Hepatocyte (in vitro differentiated cells): ENCODE data around the gene C14orf119. TPM values are rescaled to one million over a fixed set of nuclear protein-coding genes. Genes with fewer than 3 reads are reported as not detected.
A peak's percentile ranks its signal among the peaks of the same experiment; 100 is the strongest.

ENCODE experiments used
- DNase-seq: peaks from one replicate; pipeline ENCODE4 v3.0.0-alpha.2; 2016; ENCODE audit warnings: low spot score
- H2AFZ ChIP-seq: fragments of 200-600 bp; sonication (generic); 2 replicates; pipeline ENCODE4 v1.6.0; 2016; ENCODE audit warnings: antibody characterized with exemption, mild to moderate bottlenecking
- H3K27ac ChIP-seq: fragments of 200-600 bp; sonication (generic); 2 replicates; pipeline ENCODE4 v1.5.1; 2016; ENCODE audit warnings: mild to moderate bottlenecking
- H3K27me3 ChIP-seq: fragments of 200-600 bp; sonication (generic); 2 replicates; pipeline ENCODE4 v1.6.1; 2016
- H3K36me3 ChIP-seq: fragments of 200-600 bp; sonication (generic); replicated peaks from 2 replicates; pipeline ENCODE4 v1.5.1; 2016; ENCODE audit warnings: low read depth; ENCODE audit not compliant: insufficient read depth
- H3K4me1 ChIP-seq: fragments of 200-600 bp; sonication (generic); 2 replicates; pipeline ENCODE4 v1.5.1; 2016; ENCODE audit warnings: mild to moderate bottlenecking, moderate library complexity; ENCODE audit not compliant: insufficient read depth
- H3K4me2 ChIP-seq: fragments of 200-600 bp; sonication (generic); 2 replicates; pipeline ENCODE4 v1.6.0; 2016
- H3K4me3 ChIP-seq: fragments of 200-600 bp; sonication (generic); 2 replicates; pipeline ENCODE4 v1.5.1; 2016; ENCODE audit warnings: mild to moderate bottlenecking
- H3K79me2 ChIP-seq: fragments of 200-600 bp; sonication (generic); 2 replicates; pipeline ENCODE4 v1.6.0; 2017; ENCODE audit warnings: mild to moderate bottlenecking
- H3K9me2 ChIP-seq: fragments of 200-600 bp; sonication (generic); replicated peaks from 2 replicates; pipeline ENCODE4 v1.6.0; 2017; ENCODE audit warnings: mild to moderate bottlenecking; ENCODE audit not compliant: insufficient read depth
- H3K9me3 ChIP-seq: fragments of 200-600 bp; sonication (generic); 2 replicates; pipeline ENCODE4 v1.5.1; 2016; ENCODE audit warnings: low read depth, mild to moderate bottlenecking
- H4K20me1 ChIP-seq: fragments of 200-600 bp; sonication (generic); 2 replicates; pipeline ENCODE4 v1.6.0; 2016; ENCODE audit warnings: mild to moderate bottlenecking; ENCODE audit not compliant: insufficient read depth, poor library complexity, severe bottlenecking
- CTCF ChIP-seq: fragments of 200-600 bp; sonication (generic); IDR thresholded peaks from 2 replicates; pipeline ENCODE4 v1.5.1; 2016; ENCODE audit warnings: antibody characterized with exemption, mild to moderate bottlenecking; ENCODE audit not compliant: poor library complexity
- EZH2 ChIP-seq: fragments of 200-600 bp; sonication (generic); IDR thresholded peaks from 2 replicates; pipeline ENCODE4 v1.6.1; 2016; ENCODE audit warnings: antibody characterized with exemption, mild to moderate bottlenecking, borderline replicate concordance
- EZH2phosphoT487 ChIP-seq: fragments of 200-600 bp; sonication (generic); IDR thresholded peaks from one replicate; pipeline ENCODE4 v1.6.1; 2018; ENCODE audit warnings: antibody characterized with exemption, mild to moderate bottlenecking, low read depth, moderate library complexity; ENCODE audit not compliant: unreplicated experiment, severe bottlenecking
- WGBS: methylation state at CpG from one replicate; pipeline ENCODE4 v1.1.6; 2016; ENCODE audit warnings: low lambda C conversion rate; ENCODE audit errors: missing lambda C conversion rate; 5-methylcytosine and 5-hydroxymethylcytosine counted together
- polyA plus RNA-seq: library from polyadenylated mRNA; unstranded; fragments of >200 nt; fragmentation: Nextera tagmentation; extraction: Ambion mirVana; gene quantifications from 2 replicates; pipeline ENCODE4 v1.2.1, GENCODE V29; 2016
- total RNA-seq: library from RNA; depleted of rRNA; stranded (reverse); fragments of >200 nt; gene quantifications from 2 replicates; pipeline ENCODE4 v1.2.3, GENCODE V29; 2014

Gene C14orf119
- total and polyA plus RNA-seq, 2 experiments from 2014 or later: 47.7 to 146 TPM

- H3K79me2 ChIP-seq: peaks cover 76% of the 10 kb centered on the region
- H4K20me1 ChIP-seq: peaks cover 35% of the 10 kb centered on the region
- H3K27ac ChIP-seq: no peak overlapping the region
- WGBS: 86% methylated on average over 14 of the region's 14 CpGs
- peaks cover 32% of the 10 kb centered on the region for H3K4me1 ChIP-seq
- no peaks in the 10 kb centered on the region for H3K27me3 ChIP-seq
- H3K4me2 ChIP-seq: peak overlapping the region; percentile 66
- H3K9me2 ChIP-seq: no peaks in the 10 kb centered on the region
- H3K9me3 ChIP-seq: no peaks in the 10 kb centered on the region
- TF ChIP-seq EZH2 (no peak), CTCF (no peak), EZH2phosphoT487 (no peak)
- H3K36me3 ChIP-seq: no peaks in the 10 kb centered on the region
- no peak overlapping the region for H2AFZ ChIP-seq
- H3K4me3 ChIP-seq: no peak overlapping the region
- DNase-seq: no peak
Measured at GRCh38 chr14:23067847-23068788, 27.2 kb upstream of the C14orf119 start.

- no peak overlapping the region for H2AFZ ChIP-seq
- H3K9me2 ChIP-seq: no peaks in the 10 kb centered on the region
- H4K20me1 ChIP-seq: peaks cover 35% of the 10 kb centered on the region
- H3K36me3 ChIP-seq: no peaks in the 10 kb centered on the region
- H3K4me1 ChIP-seq: peaks cover 33% of the 10 kb centered on the region
- H3K9me3 ChIP-seq: no peaks in the 10 kb centered on the region
- TF ChIP-seq EZH2phosphoT487: no peak
- TF ChIP-seq CTCF: peak; percentile 100
- peak overlapping the region; percentile 89 for H3K27ac ChIP-seq
- H3K4me3 ChIP-seq: no peak overlapping the region
- no peaks in the 10 kb centered on the region for H3K27me3 ChIP-seq
- H3K79me2 ChIP-seq: peaks cover 83% of the 10 kb centered on the region
- DNase-seq: peak; percentile 94
- peak overlapping the region; percentile 92 for H3K4me2 ChIP-seq
- 29% methylated on average over 8 of the region's 8 CpGs for WGBS
Measured at GRCh38 chr14:23068789-23069412, 26.4 kb upstream of the C14orf119 start.

- peaks cover 33% of the 10 kb centered on the region for H3K4me1 ChIP-seq
- 65% methylated on average over 4 of the region's 4 CpGs for WGBS
- TF ChIP-seq CTCF (no peak), EZH2phosphoT487 (no peak), EZH2 (no peak)
Measured at GRCh38 chr14:23069413-23069806, 25.9 kb upstream of the C14orf119 start.

More at GRCh38 chr14:23069413-23069806, 25.9 kb upstream of the C14orf119 start:
- Histone ChIP-seq H3K4me2 (peak overlapping the region; percentile 92), H3K9me3 (no peaks in the 10 kb centered on the region), H3K4me3 (no peak overlapping the region), H3K27ac (peak overlapping the region; percentile 89), H3K9me2 (no peaks in the 10 kb centered on the region), H4K20me1 (peaks cover 35% of the 10 kb centered on the region), H3K27me3 (no peaks in the 10 kb centered on the region), H2AFZ (no peak overlapping the region), H3K79me2 (peaks cover 85% of the 10 kb centered on the region), H3K36me3 (no peaks in the 10 kb centered on the region)
- DNase-seq: no peak
